ENCODE measurements around the gene PDE6H.

The PDE6H gene

DNA sequence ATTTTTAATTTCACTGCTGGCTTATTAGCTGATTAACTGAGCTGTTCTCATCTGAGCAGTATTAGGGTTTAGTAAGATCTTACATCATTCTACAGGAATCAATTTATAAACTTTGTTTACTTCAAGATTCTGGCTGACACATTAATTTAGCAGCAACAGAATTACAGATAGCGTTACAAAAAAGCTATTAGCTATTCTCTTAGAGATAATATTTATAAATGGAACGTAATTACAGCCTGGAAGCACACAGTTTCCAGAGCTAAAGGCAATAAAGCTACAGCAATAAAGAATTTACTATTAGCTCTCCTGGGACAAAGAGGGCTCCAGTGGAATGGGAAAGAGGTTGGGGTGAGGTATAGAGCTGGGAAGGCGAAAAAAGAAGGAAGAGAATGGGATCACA lies 34.7 kb downstream of the PDE6H start:
- no peak for DNase-seq

DNA sequence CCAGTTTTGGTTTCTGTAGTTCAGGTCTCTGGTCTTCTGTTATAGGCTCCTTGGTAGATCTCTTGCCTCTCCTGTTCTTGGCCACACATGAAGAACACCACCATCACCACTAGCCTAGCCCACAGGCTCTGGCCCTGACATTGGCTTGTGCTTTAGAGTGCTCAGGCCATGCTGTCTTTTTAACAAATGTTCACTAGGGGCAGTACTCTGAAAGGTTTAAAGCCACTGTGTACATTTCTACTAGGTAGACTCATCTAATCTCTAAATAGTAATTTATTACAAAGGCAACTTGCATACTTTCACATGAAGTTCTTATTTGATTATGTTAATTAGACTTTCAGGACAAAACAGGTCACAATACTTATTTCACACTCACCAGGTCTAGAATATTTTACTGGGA lies 38.3 kb downstream of the PDE6H start:
- DNase-seq: no peak

- no peak for DNase-seq
These were observed 40.9 kb downstream of the PDE6H start for GRCh38 chr12:15013634-15014179.

DNA sequence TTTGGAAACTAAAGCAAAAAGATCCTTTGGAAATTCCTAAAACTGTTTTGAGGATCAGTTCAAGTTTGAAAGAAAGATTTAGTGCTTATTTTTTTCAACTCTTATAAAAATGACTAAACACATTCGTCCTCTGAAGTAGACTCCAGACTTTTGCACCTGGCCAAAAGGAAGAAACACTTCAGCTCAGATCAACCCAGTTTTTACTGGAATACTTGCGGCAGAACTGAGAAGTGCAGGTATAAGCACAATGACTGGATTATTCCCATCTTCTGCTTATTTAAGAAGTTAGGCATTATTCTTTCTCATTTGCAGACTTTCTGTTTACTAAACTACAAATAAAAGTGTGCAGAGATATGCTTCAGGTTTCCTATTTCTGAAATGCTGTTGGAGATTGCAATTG lies 41.9 kb downstream of the PDE6H start:
- no peak for DNase-seq

DNA sequence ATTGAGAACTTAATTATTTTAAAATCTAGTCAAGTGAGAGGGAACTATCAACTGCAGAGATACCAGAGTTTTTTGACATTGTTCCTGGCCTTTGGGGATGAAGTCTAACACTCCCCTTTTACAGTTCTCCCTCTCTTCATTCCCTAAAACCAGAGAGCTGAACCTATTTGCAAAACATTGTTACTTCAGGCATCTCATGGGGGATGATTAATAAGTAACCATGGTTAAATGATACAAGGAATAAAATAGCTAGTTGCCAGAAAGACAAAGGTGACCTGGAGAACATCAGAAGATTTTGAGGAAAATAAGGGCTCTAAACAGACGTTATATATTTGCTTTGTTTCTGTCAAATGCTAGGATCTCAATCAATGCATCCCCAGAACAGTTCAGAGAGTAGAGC lies 42.3 kb downstream of the PDE6H start:
- DNase-seq: no peak

- DNase-seq: no peak
These were observed 47.3 kb downstream of the PDE6H start for GRCh38 chr12:15020156-15020555.
